Activated CD8-positive, alpha-beta T cell treated with anti-CD3 and anti-CD28 coated beads for 36 hours (primary cell): Measurements from ENCODE around the gene RPL22. TPM values are rescaled to one million over a fixed set of nuclear protein-coding genes. Genes with fewer than 3 reads are reported as not detected.

Experiments
- ATAC-seq: fragments of 200-7000 bp; cut with Tn5 transposase; one replicate; pipeline ENCODE4 v1.10.0; 2021; ENCODE audit warnings: mild to moderate bottlenecking, moderate library complexity
- CTCF ChIA-PET: fragments of 350-600 bp; sonication (Branson Sonifier 250); formaldehyde crosslinking; loops from one replicate; lab custom pipeline; 2021; ENCODE audit warnings: antibody characterized with exemption; lab: Charles Lee
- POLR2A ChIA-PET: fragments of 350-600 bp; sonication (Branson Sonifier 250); formaldehyde crosslinking; loops from one replicate; lab custom pipeline; 2021; ENCODE audit warnings: antibody characterized with exemption; lab: Charles Lee
- DNase-seq: peaks from one replicate; pipeline ENCODE4 v3.0.0-alpha.2; 2020
- H3K27ac Mint-ChIP-seq: one replicate; pipeline ENCODE4 v1.8.0; 2021; ENCODE audit warnings: mild to moderate bottlenecking, mixed read lengths
- H3K27me3 Mint-ChIP-seq: one replicate; pipeline ENCODE4 v1.8.0; 2021; ENCODE audit warnings: mixed read lengths
- H3K36me3 Mint-ChIP-seq: one replicate; pipeline ENCODE4 v1.8.0; 2021; ENCODE audit warnings: low read depth, mixed read lengths
- H3K4me1 Mint-ChIP-seq: one replicate; pipeline ENCODE4 v1.8.0; 2021; ENCODE audit warnings: low read depth, mixed read lengths
- H3K4me3 Mint-ChIP-seq: one replicate; pipeline ENCODE4 v1.8.0; 2021; ENCODE audit warnings: mild to moderate bottlenecking, moderate library complexity, mixed read lengths
- H3K9me3 Mint-ChIP-seq: one replicate; pipeline ENCODE4 v1.8.0; 2021; ENCODE audit warnings: mixed read lengths
- CTCF ChIP-seq: fragments of 200-600 bp; IDR thresholded peaks from one replicate; pipeline ENCODE4 v1.8.0; 2022; ENCODE audit warnings: antibody characterized with exemption, mild to moderate bottlenecking
- intact Hi-C: fragments of 100-400 bp; cut with micrococcal nuclease; formaldehyde crosslinking; loops from one replicate; pipeline ENCODE4 v1.10.0; 2022
- total RNA-seq, 2 experiments: library from RNA; stranded (reverse); gene quantifications; one replicate each; pipeline ENCODE4 v1.2.3, GENCODE V29; 2021

RPL22 gene
- total RNA-seq, 2 experiments from 2014 or later: 372 to 473 TPM

DNA sequence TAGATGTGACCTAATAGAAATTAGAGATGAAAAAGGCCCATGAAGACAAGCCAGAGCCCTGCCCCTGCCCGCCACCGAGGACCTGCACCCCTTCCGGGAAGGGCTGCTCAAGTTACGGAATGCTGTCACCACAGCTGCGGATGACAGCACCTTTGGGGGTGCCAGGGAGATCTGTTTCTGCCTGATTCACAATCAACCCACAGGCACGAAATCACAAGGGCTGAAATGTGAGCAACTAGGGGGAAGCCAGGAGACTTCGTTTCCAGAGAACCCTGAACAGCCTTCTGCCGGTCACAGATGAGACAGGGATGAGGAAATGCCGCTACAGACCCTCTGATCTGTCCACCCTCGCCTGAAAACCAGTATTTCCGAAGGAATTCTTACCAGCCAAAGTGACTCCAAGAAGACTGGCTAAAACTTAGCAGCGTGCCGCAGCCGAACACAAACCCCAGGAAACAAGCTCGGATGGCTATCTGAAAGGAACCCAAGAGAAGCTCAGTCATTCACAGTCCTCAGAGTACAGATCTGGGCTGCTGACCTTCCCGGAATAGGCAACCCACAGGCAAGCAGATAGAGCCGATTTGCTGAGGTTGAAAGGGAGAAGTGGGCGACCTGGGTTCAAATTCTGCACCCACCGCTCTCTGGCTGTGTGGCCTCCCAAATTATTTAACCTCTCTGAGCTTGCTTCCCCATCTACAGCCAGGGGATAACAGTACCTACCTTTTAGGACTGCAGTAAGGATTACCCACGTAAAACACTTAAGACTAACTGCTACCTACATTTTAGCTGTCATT, 35.3 kb upstream of the RPL22 start:
- Mint-ChIP-seq H3K27ac (peak overlapping the region; percentile 81), H3K9me3 (no peaks in the 10 kb centered on the region), H3K4me1 (peaks cover 22% of the 10 kb centered on the region), H3K27me3 (peaks cover 12% of the 10 kb centered on the region), H3K36me3 (peaks cover 36% of the 10 kb centered on the region), H3K4me3 (peak overlapping the region; percentile 91)
- no peak for TF ChIP-seq CTCF
- intact Hi-C loops: no loop called here
- DNase-seq: no peak
- ChIA-PET CTCF (interaction anchor here (0.7 to 4.9 kb wide), 8 partner anchors 12 to 170 kb away, joined by 3 to 32 read pairs (median 4); partner anchors contain the start of gene GPR153), POLR2A (interaction anchor here (0.7 to 1.4 kb wide), 9 partner anchors 9 to 242 kb away, joined by 3 to 5 read pairs (median 3); partner anchors contain the start of gene RNF207)
- ATAC-seq: no peak

DNA sequence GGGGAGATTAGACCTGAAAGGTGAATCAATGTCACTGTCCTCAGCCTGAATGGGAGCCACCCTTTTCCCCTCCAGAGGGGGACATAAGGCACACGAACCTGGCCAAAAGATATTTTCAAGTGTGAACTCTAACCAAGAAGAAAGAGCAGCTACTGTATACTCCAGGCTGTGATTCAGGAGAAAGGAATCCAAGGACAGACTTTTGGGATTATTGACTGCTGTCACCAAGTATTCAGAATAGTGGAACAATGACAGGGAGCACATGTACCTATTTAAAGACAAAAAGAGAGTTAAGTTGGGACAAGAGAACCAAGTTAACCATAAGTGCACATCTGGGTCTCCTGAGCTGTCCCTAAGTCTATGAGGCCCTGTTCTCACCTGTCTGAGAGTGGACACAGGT, 34.0 kb upstream of the RPL22 start:
- ChIA-PET CTCF (interaction anchor here (2.4 kb wide), 1 partner anchor 13 kb away, joined by 5 read pairs; no protein-coding TSS in a partner anchor), POLR2A (interaction anchor here (1.0 to 1.2 kb wide), 2 partner anchors 16 to 367 kb away, joined by 3 read pairs; no protein-coding TSS in a partner anchor)
- H3K4me3 Mint-ChIP-seq: no peak overlapping the region
- intact Hi-C loops: no loop called here
- peaks cover 38% of the 10 kb centered on the region for H3K36me3 Mint-ChIP-seq
- peaks cover under 1% of the 10 kb centered on the region for H3K27me3 Mint-ChIP-seq
- H3K27ac Mint-ChIP-seq: no peak overlapping the region
- no peak for ATAC-seq
- DNase-seq: no peak
- peaks cover 19% of the 10 kb centered on the region for H3K4me1 Mint-ChIP-seq
- no peaks in the 10 kb centered on the region for H3K9me3 Mint-ChIP-seq
- TF ChIP-seq CTCF: no peak

- no peak for DNase-seq
- POLR2A ChIA-PET: interaction anchor here (1.1 to 1.9 kb wide), 2 partner anchors 9 to 20 kb away, joined by 3 to 4 read pairs; partner anchors contain the start of gene RNF207
- Mint-ChIP-seq H3K27ac (no peak overlapping the region), H3K4me3 (no peak overlapping the region), H3K9me3 (no peaks in the 10 kb centered on the region), H3K4me1 (no peaks in the 10 kb centered on the region), H3K36me3 (peaks cover 33% of the 10 kb centered on the region), H3K27me3 (no peaks in the 10 kb centered on the region)
- intact Hi-C loops: no loop called here
- TF ChIP-seq CTCF: no peak
- ATAC-seq: no peak
- CTCF ChIA-PET: interaction anchor here (0.6 to 2.4 kb wide), 2 partner anchors 15 to 21 kb away, joined by 3 to 8 read pairs; no protein-coding TSS in a partner anchor
Observed at GRCh38 chr1:6225651-6226050, 26.3 kb upstream of the RPL22 start.

DNA sequence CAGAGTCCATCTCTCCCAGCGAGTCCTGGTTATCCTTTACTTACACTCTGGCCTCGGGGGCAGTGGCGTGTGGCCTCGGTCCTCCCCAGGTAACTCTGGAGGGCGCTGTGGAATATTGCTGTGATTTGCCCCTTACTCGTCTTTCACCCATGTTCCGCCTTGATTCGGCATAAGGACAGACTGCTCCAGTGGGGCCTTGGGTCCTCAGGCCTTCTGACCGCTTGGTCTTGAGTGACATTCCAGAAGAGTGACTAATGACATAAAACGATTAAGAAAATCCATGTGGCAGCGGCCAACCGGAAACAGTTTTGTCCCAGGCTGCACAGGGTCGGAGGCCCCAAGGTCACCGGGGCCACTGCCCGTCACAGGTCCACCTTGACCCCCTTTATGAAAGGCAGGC, 25.3 kb upstream of the RPL22 start:
- Mint-ChIP-seq H3K4me1 (no peaks in the 10 kb centered on the region), H3K27ac (no peak overlapping the region), H3K27me3 (no peaks in the 10 kb centered on the region), H3K4me3 (no peak overlapping the region), H3K36me3 (peaks cover 32% of the 10 kb centered on the region), H3K9me3 (no peaks in the 10 kb centered on the region)
- CTCF ChIA-PET: interaction anchor here (0.6 to 2.4 kb wide), 3 partner anchors 14 to 20 kb away, joined by 3 to 8 read pairs (median 4); no protein-coding TSS in a partner anchor
- POLR2A ChIA-PET: interaction anchor here (0.7 to 1.9 kb wide), 5 partner anchors 10 to 24 kb away, joined by 3 to 4 read pairs (median 3); partner anchors contain the start of genes ICMT and RNF207
- no peak for ATAC-seq
- TF ChIP-seq CTCF: no peak
- intact Hi-C loops: no loop called here
- DNase-seq: no peak
